Measurements from ENCODE around the gene SETBP1.

Gene SETBP1

GRCh38 chr18:44823286-44823685, 142.6 kb downstream of the SETBP1 start:
- H3K9me3 ChIP-seq (ENCODE audit: low read length): no peaks in the 10 kb centered on the region
- no peak overlapping the region for H3K4me3 ChIP-seq (ENCODE audit: low read depth, low read length, poor library complexity, severe bottlenecking)
- TF ChIP-seq EZH2 (IDR thresholded peaks at IDR 0.05; ENCODE audit: borderline replicate concordance, low read length) (no peak), CTCF (IDR thresholded peaks at IDR 0.05; ENCODE audit: low read length) (no peak)
- no peaks in the 10 kb centered on the region for H3K9me2 ChIP-seq (ENCODE audit: low read depth, low read length)
- H3K36me3 ChIP-seq (ENCODE audit: insufficient read depth, low read length): no peaks in the 10 kb centered on the region
- no peak overlapping the region for H2AFZ ChIP-seq (ENCODE audit: low read length)
- peaks cover 28% of the 10 kb centered on the region for H3K4me1 ChIP-seq (ENCODE audit: insufficient read depth, low read length, severe bottlenecking)
- H3K4me2 ChIP-seq (ENCODE audit: low read length): no peak overlapping the region
- no peaks in the 10 kb centered on the region for H3F3A ChIP-seq (ENCODE audit: insufficient read depth, low read length)
- H3K27me3 ChIP-seq (ENCODE audit: insufficient read depth, low read length): no peaks in the 10 kb centered on the region
- no peaks in the 10 kb centered on the region for H4K20me1 ChIP-seq (ENCODE audit: insufficient read depth, low read length)
- no peaks in the 10 kb centered on the region for H3K79me2 ChIP-seq (ENCODE audit: insufficient read depth, low read length)
- no peak overlapping the region for H3K9ac ChIP-seq (ENCODE audit: low read length)
- no peak overlapping the region for H3K27ac ChIP-seq (ENCODE audit: low read depth, low read length, poor library complexity, severe bottlenecking)

- Histone ChIP-seq H3K79me2 (ENCODE audit: insufficient read depth, low read length) (no peaks in the 10 kb centered on the region), H3K36me3 (ENCODE audit: insufficient read depth, low read length) (no peaks in the 10 kb centered on the region), H3F3A (ENCODE audit: insufficient read depth, low read length) (no peaks in the 10 kb centered on the region), H3K27ac (ENCODE audit: low read depth, low read length, poor library complexity, severe bottlenecking) (no peak overlapping the region), H3K27me3 (ENCODE audit: insufficient read depth, low read length) (no peaks in the 10 kb centered on the region), H3K4me1 (ENCODE audit: insufficient read depth, low read length, severe bottlenecking) (peaks cover 23% of the 10 kb centered on the region), H4K20me1 (ENCODE audit: insufficient read depth, low read length) (no peaks in the 10 kb centered on the region), H3K4me3 (ENCODE audit: low read depth, low read length, poor library complexity, severe bottlenecking) (no peak overlapping the region), H3K9me2 (ENCODE audit: low read depth, low read length) (no peaks in the 10 kb centered on the region), H3K9ac (ENCODE audit: low read length) (no peak overlapping the region), H2AFZ (ENCODE audit: low read length) (no peak overlapping the region), H3K4me2 (ENCODE audit: low read length) (no peak overlapping the region), H3K9me3 (ENCODE audit: low read length) (no peaks in the 10 kb centered on the region)
- no peak for TF ChIP-seq CTCF (IDR thresholded peaks at IDR 0.05; ENCODE audit: low read length)
- TF ChIP-seq EZH2 (IDR thresholded peaks at IDR 0.05; ENCODE audit: borderline replicate concordance, low read length): no peak
Observed at GRCh38 chr18:44823782-44824181, 143.1 kb downstream of the SETBP1 start.

- H3K27me3 ChIP-seq (ENCODE audit: insufficient read depth, low read length): no peaks in the 10 kb centered on the region
- H3K4me1 ChIP-seq (ENCODE audit: insufficient read depth, low read length, severe bottlenecking): peaks cover 17% of the 10 kb centered on the region
- H3K79me2 ChIP-seq (ENCODE audit: insufficient read depth, low read length): no peaks in the 10 kb centered on the region
- no peak overlapping the region for H3K9ac ChIP-seq (ENCODE audit: low read length)
- no peaks in the 10 kb centered on the region for H4K20me1 ChIP-seq (ENCODE audit: insufficient read depth, low read length)
- no peaks in the 10 kb centered on the region for H3K36me3 ChIP-seq (ENCODE audit: insufficient read depth, low read length)
- no peaks in the 10 kb centered on the region for H3K9me3 ChIP-seq (ENCODE audit: low read length)
- H3K27ac ChIP-seq (ENCODE audit: low read depth, low read length, poor library complexity, severe bottlenecking): no peak overlapping the region
- peak; percentile 30; the same call in 1 of the 2 replicates for TF ChIP-seq CTCF (IDR thresholded peaks at IDR 0.05; ENCODE audit: low read length)
- no peak for TF ChIP-seq EZH2 (IDR thresholded peaks at IDR 0.05; ENCODE audit: borderline replicate concordance, low read length)
- H3K9me2 ChIP-seq (ENCODE audit: low read depth, low read length): no peaks in the 10 kb centered on the region
- H3K4me3 ChIP-seq (ENCODE audit: low read depth, low read length, poor library complexity, severe bottlenecking): no peak overlapping the region
- no peak overlapping the region for H3K4me2 ChIP-seq (ENCODE audit: low read length)
- no peaks in the 10 kb centered on the region for H3F3A ChIP-seq (ENCODE audit: insufficient read depth, low read length)
- no peak overlapping the region for H2AFZ ChIP-seq (ENCODE audit: low read length)
Observed at GRCh38 chr18:44824884-44825283, 144.2 kb downstream of the SETBP1 start.
